ENCODE measurements around the gene FBXO41. TPM values are rescaled to one million over a fixed set of nuclear protein-coding genes. Genes with fewer than 3 reads are reported as not detected.
A peak's percentile ranks its signal among the peaks of the same experiment; 100 is the strongest.

Gene FBXO41
- total RNA-seq, 1 experiment from 2014 or later = 4.4 TPM

DNA sequence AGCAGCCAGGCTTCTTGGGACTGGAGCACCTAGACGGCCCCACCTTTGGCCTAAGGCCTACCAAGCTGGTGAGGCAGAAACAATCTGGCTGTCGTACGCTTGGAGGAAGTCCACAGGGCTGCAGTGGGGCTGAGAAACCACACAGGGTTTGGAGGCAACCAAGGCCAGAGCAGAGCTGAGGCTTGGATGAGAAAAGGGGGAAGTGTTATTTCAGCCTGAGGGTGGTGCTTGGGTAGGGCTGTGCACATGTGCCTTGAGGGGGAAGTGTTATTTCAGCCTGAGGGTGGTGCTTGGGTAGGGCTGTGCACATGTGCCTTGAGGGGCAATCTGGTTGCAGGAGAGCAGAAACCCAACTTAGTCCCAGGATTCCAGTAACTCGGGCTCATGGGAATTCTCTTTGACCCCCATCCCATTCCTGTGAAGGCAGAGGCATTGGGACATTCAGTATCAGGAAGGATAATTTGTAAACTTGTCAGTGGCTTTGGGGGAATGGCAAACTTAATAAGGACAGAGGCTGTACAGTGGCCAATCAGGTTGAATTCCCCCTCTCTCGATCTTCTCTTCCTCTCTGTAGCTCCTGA lies 971 bp upstream of the FBXO41 start:
- TF ChIP-seq, protein P1, sequence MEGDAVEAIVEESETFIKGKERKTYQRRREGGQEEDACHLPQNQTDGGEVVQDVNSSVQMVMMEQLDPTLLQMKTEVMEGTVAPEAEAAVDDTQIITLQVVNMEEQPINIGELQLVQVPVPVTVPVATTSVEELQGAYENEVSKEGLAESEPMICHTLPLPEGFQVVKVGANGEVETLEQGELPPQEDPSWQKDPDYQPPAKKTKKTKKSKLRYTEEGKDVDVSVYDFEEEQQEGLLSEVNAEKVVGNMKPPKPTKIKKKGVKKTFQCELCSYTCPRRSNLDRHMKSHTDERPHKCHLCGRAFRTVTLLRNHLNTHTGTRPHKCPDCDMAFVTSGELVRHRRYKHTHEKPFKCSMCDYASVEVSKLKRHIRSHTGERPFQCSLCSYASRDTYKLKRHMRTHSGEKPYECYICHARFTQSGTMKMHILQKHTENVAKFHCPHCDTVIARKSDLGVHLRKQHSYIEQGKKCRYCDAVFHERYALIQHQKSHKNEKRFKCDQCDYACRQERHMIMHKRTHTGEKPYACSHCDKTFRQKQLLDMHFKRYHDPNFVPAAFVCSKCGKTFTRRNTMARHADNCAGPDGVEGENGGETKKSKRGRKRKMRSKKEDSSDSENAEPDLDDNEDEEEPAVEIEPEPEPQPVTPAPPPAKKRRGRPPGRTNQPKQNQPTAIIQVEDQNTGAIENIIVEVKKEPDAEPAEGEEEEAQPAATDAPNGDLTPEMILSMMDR (IDR thresholded peaks at IDR 0.05; ENCODE audit: unreplicated experiment) = no peak
- no peaks in the 10 kb centered on the region for H3K9me3 Mint-ChIP-seq (ENCODE audit: unreplicated experiment)
- BruUV-seq (replicated peaks) = no TSS peak
- peaks cover 5% of the 10 kb centered on the region for H3K4me1 Mint-ChIP-seq (ENCODE audit: insufficient read depth, unreplicated experiment)
- H3K4me3 Mint-ChIP-seq (ENCODE audit: unreplicated experiment) = no peak overlapping the region
- H3K27ac Mint-ChIP-seq (ENCODE audit: low read depth, unreplicated experiment) = no peak overlapping the region
- ChIA-PET CTCF (interaction anchor here (0.6 to 1.2 kb wide), 3 partner anchors 12 to 1133 kb away, joined by 3 to 5 read pairs (median 4); no protein-coding TSS in a partner anchor), POLR2A (interaction anchor here (1.5 kb wide), 1 partner anchor 8 kb away, joined by 4 read pairs; the partner anchor contains the start of gene EGR4)
- no peak for DNase-seq (ENCODE audit: unreplicated experiment)
- intact Hi-C loops (cut with micrococcal nuclease) = no loop called here
- H3K36me3 Mint-ChIP-seq (ENCODE audit: insufficient read depth, unreplicated experiment) = no peaks in the 10 kb centered on the region
- H3K27me3 Mint-ChIP-seq (ENCODE audit: insufficient read depth, unreplicated experiment) = peaks cover 32% of the 10 kb centered on the region

DNA sequence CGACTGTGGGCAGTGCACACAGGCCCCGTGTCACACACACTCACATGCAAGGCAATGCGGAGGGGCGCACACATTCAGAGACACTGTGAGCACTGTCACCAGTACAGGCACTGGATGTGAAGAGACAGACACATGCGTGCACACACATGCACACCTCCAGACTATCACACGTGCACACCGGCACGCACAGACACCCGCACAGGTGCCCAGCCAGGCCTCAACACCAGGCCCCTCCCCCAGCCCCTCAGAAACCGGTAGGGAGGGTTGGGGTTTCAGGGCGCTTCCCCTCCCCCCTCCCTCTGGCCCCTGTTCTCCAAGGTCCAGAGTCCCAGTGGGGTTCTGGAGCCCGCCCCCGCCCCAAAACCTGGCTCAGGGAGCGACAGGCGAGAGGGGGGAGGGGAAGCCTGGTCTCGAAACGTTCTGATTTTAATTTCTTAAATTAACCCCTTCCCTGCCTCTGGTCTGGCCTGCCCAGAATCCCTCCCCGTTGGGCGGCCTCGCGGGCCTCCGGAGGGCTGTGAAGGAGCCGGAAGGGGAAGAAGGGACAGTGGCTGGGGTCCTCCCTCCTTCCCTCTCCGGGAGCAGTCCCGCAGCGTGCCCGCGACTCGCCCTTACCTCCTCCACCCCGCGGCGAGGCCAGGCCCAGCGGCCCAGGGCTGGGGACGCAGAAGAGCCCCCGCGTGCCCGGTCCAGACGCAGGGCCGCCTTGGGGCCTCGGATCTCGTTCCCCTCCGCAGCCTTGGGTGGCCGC lies 558 bp downstream of the FBXO41 start:
- peak overlapping the region; percentile 59 for H3K4me3 Mint-ChIP-seq (ENCODE audit: unreplicated experiment)

DNA sequence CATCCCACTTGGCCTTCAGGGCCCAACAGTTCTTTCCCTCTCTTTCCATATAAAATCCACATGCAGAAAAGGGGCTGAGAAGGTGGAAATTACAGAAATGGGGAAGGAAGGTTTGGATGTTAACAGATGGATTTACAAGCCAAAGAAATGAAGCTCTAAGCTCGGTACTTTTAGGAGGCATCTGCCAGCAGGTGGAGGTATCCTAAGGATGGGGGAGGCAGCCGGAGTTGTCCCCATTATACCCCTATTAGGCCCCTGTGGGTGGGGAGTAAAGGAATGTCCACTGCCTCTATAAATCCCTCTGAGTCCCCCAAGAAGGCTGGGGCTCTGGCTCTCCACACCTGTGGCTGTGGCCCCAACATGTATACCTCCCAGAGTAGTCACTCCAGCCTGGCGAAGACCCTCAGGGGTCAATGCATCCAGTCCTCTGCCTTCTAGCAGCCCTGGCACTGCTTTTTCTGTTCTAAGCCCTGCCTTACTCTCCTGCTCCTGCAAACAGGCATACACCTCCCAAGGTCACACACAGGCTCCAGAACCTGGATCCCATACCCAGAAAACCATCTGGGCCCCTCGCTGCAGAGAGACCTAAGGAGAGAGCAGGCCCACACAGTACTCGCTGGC lies 1.2 kb downstream of the FBXO41 start:
- BruUV-seq (replicated peaks) = TSS peak; percentile 24
- H3K27ac Mint-ChIP-seq (ENCODE audit: low read depth, unreplicated experiment) = no peak overlapping the region
- CTCF ChIA-PET = no interaction called here

More for the DNA sequence above, 558 bp downstream of the FBXO41 start:
- peaks cover 29% of the 10 kb centered on the region for H3K27me3 Mint-ChIP-seq (ENCODE audit: insufficient read depth, unreplicated experiment)
- no peak overlapping the region for H3K27ac Mint-ChIP-seq (ENCODE audit: low read depth, unreplicated experiment)
- POLR2A ChIA-PET = interaction anchor here (1.0 to 1.5 kb wide), 2 partner anchors 10 to 30 kb away, joined by 3 to 4 read pairs; partner anchors contain the start of gene EGR4
- DNase-seq (ENCODE audit: unreplicated experiment) = no peak
- peaks cover 11% of the 10 kb centered on the region for H3K4me1 Mint-ChIP-seq (ENCODE audit: insufficient read depth, unreplicated experiment)
- TF ChIP-seq, protein P1 (IDR thresholded peaks at IDR 0.05; ENCODE audit: unreplicated experiment) = no peak
- no peaks in the 10 kb centered on the region for H3K9me3 Mint-ChIP-seq (ENCODE audit: unreplicated experiment)
- CTCF ChIA-PET = interaction anchor here (1.2 kb wide), 1 partner anchor 71 kb away, joined by 3 read pairs; no protein-coding TSS in a partner anchor
- intact Hi-C loops (cut with micrococcal nuclease) = no loop called here
- no TSS peak for BruUV-seq (replicated peaks)
- H3K36me3 Mint-ChIP-seq (ENCODE audit: insufficient read depth, unreplicated experiment) = no peaks in the 10 kb centered on the region

More for the DNA sequence above, 1.2 kb downstream of the FBXO41 start:
- peaks cover 12% of the 10 kb centered on the region for H3K4me1 Mint-ChIP-seq (ENCODE audit: insufficient read depth, unreplicated experiment)
- intact Hi-C loops (cut with micrococcal nuclease) = no loop called here
- DNase-seq (ENCODE audit: unreplicated experiment) = no peak
- POLR2A ChIA-PET = interaction anchor here (1.0 kb wide), 1 partner anchor 29 kb away, joined by 3 read pairs; no protein-coding TSS in a partner anchor
- H3K4me3 Mint-ChIP-seq (ENCODE audit: unreplicated experiment) = peak overlapping the region; percentile 59
- TF ChIP-seq, protein P1 (IDR thresholded peaks at IDR 0.05; ENCODE audit: unreplicated experiment) = no peak
- peaks cover 26% of the 10 kb centered on the region for H3K27me3 Mint-ChIP-seq (ENCODE audit: insufficient read depth, unreplicated experiment)
- H3K9me3 Mint-ChIP-seq (ENCODE audit: unreplicated experiment) = no peaks in the 10 kb centered on the region
- no peaks in the 10 kb centered on the region for H3K36me3 Mint-ChIP-seq (ENCODE audit: insufficient read depth, unreplicated experiment)

Data from MCF 10A (cell line).